HG03064 (cell line): ENCODE results near the gene RFTN2.
"Not testable (repeated sequence)": the region's sequence is repeated elsewhere in the genome, so short reads cannot be mapped to it uniquely, and the experiment has no call there.

ENCODE experiments used
- ATAC-seq: cut with Tn5 transposase; IDR thresholded peaks from one replicate; pipeline ENCODE4 v1.9.1; 2021; ENCODE audit warnings: low read depth; ENCODE audit not compliant: unreplicated experiment

Gene RFTN2

DNA sequence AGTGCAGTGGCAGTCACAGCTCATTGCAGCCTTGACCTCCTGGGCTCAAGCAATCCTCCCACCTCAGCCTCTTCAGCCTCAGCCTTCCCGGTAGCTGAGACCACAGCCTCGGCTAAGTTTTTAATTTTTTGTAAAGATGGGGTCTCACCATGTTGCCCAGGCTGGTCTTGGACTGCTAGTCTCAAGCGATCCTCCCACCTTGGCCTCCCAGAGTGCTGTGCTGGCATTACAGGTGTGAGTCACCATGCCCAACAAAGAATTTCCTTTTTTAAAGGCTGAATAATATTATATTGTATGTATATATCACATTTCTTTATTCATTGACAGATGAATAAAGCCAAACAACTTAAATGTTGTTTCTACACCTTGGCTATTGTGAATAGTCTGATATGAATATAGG, 117.0 kb downstream of the RFTN2 start:
- ATAC-seq: no peak

GRCh38 chr2:197556456-197556855, 118.9 kb downstream of the RFTN2 start:
- ATAC-seq: no peak

- no peak for ATAC-seq
Measured at GRCh38 chr2:197555467-197555866, 119.9 kb downstream of the RFTN2 start.

- ATAC-seq: not testable (repeated sequence)
Measured at GRCh38 chr2:197551260-197551659, 124.1 kb downstream of the RFTN2 start.

GRCh38 chr2:197548582-197548981, 126.8 kb downstream of the RFTN2 start:
- ATAC-seq: no peak

GRCh38 chr2:197547163-197547900, 128.1 kb downstream of the RFTN2 start:
- no peak for ATAC-seq

DNA sequence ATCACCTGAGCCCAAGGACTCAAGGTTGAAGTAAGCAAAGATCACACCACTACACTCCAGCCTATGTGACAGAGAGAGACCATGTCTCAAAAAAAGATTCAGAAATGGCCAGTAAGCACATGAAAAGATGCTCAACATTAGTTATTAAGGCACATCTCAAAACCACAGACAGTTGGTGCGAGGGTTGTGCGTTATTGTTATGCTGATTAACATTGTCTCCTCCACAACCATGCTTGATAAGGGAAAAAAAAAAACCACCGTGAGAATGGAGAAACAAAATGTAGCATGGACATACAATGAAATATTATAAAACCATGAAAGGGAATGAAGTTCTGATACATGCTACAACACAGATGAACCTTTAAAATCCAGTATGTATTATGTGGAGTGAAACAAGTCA, 132.2 kb downstream of the RFTN2 start:
- no peak for ATAC-seq

- no peak for ATAC-seq
Measured at GRCh38 chr2:197539734-197540133, 135.7 kb downstream of the RFTN2 start.

GRCh38 chr2:197538412-197538811, 137.0 kb downstream of the RFTN2 start:
- no peak for ATAC-seq
